GM19328 (cell line): ENCODE results near the gene ATG7.
"Not testable (repeated sequence)": the region's sequence is repeated elsewhere in the genome, so short reads cannot be mapped to it uniquely, and the experiment has no call there.

Experiments used
- ATAC-seq: cut with Tn5 transposase; IDR thresholded peaks from one replicate; pipeline ENCODE4 v1.9.1; 2021; ENCODE audit warnings: mild to moderate bottlenecking, moderate library complexity; ENCODE audit not compliant: unreplicated experiment

Gene ATG7

DNA sequence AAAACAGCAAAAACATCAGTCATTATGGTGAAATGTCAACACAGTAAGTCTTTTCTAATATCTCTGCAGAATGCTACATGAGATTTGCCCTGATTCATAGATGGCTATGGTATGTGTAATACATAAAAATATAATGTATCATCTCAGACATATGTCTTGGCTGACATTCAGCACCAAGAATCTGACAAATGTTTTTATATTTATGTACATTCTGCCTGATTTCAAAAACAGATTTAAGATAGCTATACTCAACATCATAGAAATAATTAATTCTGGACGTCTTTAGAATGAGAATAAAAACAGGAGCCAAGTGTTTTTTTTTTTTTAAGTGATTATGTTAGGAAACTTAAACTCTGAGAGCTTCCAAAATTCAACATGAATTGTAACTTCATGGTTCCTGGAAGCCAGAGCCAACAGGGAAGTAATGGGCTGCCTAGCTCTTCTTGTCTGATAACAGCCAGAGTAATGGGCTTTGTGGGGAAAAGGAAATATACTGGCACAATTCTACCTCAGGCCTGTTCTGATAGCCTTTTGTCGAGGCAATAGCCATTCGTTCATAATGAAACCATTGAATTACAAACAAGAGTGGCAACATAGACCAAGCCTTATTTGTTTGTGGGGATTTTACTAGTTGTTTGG is 187.1 kb downstream of the ATG7 start:
- no peak for ATAC-seq

DNA sequence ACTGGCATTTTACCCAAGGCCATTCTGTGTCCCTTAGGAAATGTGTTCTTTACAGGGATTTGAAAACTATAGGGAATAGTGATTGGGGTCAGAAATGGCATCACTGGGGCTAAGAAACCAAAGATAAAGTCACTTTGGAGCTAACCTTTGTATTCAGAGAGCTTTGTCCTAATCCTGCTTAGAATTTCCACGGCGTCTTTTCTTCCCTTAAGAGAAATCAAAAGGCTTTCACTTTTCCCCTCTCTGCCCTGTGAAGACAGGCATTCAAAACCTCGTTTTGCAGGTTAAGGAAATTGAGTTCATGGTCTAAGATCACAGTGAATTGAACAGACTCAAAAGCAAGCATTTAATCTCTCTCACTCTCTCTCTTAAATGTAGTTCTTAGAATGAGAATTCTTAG is 189.0 kb downstream of the ATG7 start:
- ATAC-seq = no peak

DNA sequence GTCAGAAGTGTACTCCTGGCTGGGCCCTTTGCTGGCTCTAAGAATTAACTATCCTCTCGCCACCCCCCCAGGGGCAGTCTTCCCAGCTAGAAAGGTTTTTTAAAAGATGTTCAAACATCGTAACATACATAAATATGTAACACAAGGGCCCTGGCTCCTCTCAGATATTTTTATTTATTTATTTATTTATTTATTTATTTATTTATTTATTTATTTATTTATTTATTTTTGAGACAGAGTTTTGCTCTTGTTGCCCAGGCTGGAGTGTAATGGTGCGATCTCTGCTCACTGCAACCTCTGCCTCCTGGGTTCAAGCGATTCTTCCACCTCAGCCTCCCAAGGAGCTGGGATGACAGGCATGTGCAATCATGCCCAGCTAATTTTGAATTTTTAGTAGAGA is 190.5 kb downstream of the ATG7 start:
- not testable (repeated sequence) for ATAC-seq

DNA sequence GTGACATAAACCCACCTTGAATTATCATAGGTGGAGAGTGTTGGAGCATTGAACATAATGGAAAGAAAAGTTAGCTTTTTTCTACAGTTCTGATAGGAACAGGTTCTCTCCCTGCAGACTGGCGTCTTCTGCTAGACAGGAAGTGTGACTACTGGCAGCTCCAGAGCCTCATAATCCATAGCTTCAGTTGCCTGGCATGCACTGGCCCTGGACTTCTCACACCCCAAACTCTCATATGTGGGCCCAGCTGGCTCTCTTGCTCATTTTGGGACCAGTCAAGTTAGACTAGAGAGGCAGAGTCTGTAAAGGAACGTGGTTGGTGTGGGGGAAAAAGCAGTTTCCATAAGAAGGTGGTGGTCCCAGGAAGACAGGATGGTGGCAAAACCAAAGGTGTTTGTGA is 191.4 kb downstream of the ATG7 start:
- ATAC-seq = no peak

DNA sequence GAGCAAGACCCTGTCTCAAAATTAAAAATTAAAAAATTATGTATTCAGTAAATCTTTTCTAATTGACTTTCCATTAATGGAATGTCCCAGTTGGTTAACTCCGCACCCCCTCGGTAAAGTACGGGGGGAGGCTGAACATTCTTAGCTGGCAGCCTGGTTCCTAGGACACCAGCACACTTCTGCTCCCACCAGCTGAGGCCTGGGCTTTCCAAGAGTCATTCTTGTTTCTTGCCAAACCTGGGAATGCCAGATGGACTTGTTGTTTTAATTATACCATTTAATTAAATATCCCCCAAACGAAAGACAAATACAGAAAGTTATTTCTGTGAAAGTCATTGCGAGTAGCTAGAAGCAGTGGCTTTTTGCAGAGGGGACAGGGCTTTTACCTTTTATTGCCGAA is 192.2 kb downstream of the ATG7 start:
- no peak for ATAC-seq

DNA sequence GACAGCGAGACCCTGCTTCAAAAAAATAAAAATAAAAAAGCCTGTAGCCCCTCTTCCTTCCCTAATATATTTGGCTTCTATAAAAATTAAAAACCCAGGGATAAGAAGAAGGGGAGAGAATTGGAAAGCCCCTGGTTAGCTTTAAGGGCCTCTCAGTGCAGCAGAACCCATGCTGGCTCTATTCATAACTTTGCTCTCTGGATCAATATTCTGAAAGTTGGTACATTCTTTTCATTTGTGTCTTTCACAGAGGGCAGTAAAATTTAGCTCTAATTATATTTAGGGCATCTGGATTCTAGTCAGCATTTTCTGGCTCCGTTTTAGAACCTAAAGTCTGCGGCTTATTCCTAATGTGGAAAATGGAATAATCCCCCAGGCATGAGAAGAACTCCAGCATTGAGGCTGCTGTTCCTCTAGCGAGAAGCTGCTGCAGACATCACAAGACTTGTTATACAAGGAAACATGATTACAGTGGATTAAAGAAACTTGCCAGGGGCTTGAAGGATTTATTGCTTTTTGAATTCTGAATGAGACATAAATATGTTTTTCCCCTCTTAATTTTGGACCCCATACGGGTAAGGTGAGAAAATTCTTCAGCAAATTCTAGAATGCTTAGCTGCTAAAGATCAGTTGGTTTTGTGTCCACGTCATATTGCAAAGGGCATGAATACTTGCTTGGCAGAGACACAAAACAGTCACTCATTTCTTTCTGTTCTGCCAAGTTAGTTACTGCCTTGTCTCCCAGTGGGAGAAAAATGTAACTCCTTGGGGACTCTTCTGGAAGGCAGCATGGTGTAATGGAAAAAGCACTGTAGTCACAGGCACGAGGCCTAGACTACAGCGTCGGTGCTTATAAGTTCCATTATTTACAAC is 193.8 kb downstream of the ATG7 start:
- no peak for ATAC-seq

DNA sequence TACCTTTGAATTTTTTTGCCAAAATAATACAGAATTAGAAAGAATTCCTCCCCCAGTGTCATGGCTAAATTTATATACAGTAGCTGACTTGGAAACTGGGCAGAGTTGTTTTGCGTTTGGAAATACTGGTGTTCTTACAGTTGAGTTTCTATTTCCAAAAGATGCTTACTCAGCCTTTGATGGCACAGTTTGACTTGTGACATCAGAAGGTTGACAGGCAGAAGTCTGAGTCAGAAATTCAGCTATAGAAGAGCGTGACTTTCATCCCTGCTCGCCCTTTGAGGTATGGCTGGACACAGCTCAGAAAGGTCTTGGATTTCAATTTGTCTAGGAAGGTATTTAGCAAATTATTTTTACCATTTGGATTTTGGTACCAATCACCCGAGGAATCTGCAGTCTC is 195.7 kb downstream of the ATG7 start:
- no peak for ATAC-seq

DNA sequence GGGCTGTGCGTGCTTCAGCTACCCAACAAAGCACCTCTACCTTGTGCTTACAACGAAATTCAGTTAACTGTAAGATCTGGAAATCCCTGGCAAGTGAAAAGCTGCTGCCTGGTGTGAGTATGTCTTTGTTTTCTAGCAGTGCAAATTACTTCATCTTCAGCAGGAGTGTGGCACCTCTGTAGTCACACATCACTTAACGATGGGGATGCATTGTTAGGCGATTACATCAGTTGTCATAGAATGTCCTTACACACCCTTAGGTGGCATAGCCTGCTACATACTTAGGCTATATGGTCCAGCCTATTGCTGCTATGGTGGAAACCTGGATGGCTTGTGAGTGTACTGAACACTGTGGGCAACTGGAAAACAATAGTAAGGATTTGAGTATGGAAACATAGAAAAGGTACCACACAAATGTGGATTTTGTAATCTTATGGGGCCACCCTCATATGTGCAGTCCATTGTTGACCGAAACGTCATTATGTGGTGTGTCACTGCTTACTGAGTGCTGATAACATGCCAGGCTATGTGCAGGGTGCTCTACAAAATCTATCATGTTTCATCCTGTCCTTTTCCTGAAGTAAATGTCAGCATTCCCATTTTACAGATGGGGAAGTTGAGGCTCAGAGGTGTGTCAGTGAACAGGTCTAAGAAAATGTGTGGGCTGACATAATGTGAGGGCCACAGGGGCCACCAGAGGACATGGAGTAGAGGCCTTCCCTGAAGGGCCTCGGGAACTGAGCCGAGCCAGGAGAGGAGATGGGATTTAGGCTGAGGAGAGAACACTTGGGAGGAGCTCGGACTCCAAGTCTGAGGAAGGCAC is 198.0 kb downstream of the ATG7 start:
- ATAC-seq = no peak

DNA sequence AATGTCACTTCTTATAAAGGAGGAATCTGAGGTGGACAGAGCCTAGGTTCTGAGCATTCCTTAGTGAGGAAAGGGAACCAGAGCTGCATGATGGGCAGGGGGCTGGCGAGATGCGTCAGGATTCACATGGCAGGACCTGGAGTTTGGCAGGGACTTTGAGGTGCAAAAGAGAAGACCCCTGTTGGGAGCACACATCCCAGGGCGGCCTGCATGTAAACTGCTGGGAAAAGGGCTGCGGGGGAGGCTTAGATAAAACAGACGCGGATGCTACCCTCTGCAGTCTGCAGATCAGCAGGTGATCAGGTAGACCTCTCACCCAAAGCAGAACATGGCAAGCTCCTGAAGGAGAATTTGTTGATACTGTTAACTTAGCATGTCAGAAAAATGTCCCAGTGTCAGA is 203.1 kb downstream of the ATG7 start:
- no peak for ATAC-seq

DNA sequence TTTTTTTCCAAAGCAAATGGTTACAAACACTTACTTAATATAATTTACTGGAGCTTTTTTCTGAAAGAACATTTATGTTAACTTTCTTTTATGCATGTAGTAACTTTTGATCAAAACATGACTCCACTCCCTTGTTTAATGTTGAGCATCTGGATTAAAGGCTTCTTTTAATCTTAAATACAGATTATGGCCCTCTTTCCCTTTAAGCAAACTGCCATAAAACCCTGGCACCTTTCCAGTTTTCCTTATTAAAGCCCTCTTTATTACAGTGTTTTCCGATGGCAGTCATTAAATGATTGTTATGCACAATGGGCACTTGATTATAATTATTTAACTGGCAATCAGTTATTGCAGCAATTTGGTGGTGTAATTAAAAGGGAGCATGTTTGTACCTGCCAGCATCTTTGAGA is 204.5 kb downstream of the ATG7 start:
- no peak for ATAC-seq

DNA sequence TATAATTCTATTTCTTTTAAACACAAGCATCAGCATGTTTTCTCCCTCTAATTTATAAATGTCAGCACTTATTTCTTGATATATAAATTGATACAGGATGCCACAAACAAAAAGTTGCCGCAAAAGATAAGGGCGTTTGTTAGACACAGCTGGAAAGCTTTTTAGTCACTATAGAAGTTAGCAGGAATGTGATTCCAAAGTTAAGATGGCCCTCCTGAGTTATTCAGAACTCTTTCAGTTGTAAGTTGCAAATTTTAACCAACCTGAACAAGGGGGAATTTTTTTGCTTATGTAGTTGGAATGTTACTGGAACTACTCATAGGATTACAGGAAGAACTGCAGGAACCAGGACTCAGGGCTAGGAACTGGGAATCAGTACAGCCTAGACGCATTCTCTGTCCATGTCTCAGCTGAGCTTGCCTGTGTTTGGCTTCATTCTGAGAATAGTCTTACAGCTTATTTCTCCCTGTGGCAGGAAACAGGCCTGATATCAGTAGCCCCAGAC is 205.3 kb downstream of the ATG7 start:
- ATAC-seq = no peak

DNA sequence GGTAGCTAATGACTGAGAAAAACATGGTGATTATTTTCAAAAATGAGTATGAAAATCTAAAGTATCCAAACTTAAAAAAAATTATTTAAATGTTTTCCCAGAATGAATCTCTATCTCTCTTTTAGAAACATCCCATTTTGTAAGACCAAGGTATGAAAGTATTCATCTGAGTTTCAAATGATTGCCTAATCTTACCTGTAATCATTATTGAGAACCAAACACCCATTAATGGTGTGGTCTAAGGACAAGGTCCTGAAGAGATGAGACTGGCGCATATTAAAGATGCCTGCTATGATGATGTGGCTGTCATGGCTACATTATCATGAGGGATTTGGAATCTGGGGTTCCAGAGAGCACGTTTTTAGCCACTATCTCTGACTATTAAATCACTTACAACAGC is 206.0 kb downstream of the ATG7 start:
- no peak for ATAC-seq

DNA sequence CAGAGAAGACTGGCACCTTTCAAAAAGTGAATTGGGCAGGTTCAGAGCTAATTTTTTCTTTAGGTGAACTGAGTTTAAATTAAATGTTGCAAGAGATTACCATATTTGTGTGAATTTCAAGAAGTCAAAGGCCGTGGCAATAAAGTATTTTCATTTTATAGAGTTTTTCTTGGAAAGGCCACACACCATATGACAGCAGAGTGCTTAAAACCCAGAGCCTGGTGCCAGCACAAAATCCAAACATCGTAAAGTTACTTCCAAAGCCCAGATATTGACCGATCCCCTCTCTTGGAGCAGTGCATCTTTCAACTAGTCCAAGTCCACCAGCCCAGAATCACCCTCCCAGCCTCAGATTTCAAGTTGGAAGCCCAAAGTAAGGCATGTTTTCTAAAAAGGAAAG is 207.0 kb downstream of the ATG7 start:
- no peak for ATAC-seq

DNA sequence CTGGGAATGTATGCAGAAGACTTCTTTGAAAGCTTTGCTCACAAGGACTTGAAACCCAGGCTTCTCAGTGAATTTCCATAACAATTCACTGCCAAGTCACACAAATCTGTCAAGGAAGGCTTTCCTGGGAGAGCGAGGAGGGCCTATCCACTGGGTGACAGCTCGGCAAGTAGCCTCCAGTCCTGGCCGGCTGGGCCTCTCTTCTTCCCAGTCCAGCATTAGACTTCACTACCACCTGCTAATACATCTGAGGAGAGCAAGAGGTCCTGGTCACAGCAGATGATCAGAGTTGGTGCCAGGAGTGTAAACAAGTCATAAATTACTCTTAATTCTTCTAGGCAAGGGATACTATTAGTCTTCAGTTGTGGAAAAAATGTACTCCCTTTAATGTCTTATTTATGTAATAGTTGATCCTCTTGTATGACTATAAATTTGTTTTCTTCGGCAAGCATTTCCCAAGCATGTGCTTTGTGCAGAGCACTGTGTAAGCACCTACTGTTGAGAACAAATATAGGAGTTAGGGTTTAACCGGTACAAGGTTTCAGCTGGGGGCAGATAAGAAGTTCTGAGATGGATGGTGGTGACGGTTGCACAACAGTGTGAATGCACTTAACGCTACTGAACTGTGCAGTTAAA is 208.6 kb downstream of the ATG7 start:
- no peak for ATAC-seq

DNA sequence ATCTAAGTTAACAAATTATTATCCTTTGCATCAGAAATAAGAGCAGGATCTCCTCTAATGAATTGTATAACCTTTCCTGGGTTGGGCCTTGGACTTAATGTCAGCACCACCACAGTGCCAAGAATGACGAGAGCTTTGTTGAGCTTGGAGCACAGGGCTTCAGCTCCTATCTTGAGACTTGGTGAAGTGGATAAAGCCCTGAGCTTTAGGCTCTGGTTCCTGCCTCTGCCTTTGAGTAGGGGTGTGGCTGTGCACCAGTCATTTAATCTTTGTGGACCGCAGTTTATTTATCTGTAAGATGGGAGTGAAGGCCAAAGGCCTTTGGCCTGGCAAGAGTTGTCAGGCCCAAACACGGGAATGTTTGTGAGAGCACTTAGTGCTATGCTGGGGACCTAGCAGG is 209.4 kb downstream of the ATG7 start:
- no peak for ATAC-seq

DNA sequence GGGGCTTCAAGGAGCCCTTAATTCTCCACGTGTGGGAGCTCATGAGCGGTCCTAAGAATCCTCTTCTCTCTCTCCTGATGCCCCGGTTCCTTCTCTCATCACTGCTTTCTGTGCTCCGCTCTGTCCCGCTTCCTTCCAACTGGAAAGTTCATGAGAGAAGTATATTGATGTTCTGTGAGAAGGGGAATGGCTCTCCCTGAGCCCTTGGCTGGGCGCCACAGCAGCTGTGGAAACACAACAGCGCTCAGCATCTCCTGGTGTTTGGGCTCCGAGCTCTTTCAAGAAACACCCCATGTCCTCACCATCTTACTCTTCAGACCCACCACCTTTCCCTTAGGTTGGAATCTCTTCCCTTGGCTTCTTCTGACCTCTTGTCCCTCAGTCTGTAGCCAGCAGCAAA is 209.8 kb downstream of the ATG7 start:
- ATAC-seq = no peak

DNA sequence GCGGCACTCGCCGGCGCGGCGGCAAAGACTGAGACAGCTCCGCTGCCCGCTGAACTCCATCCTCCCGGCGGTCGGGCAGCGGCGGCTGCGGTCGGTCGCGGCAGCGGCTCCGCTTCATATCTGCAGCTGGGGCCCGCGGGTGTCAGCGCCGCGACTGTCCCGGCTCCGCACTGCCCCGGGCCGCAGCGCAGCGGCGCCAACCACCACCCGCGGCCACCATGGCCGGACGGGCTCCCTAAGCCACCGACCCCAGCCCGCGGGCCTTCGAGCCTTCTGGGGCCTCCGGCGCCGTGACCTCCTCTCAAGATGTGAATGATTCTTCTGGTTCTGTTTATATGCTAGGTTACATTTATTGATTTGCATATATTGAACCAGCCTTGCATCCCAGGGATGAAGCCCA is 216.2 kb downstream of the ATG7 start:
- not testable (repeated sequence) for ATAC-seq

DNA sequence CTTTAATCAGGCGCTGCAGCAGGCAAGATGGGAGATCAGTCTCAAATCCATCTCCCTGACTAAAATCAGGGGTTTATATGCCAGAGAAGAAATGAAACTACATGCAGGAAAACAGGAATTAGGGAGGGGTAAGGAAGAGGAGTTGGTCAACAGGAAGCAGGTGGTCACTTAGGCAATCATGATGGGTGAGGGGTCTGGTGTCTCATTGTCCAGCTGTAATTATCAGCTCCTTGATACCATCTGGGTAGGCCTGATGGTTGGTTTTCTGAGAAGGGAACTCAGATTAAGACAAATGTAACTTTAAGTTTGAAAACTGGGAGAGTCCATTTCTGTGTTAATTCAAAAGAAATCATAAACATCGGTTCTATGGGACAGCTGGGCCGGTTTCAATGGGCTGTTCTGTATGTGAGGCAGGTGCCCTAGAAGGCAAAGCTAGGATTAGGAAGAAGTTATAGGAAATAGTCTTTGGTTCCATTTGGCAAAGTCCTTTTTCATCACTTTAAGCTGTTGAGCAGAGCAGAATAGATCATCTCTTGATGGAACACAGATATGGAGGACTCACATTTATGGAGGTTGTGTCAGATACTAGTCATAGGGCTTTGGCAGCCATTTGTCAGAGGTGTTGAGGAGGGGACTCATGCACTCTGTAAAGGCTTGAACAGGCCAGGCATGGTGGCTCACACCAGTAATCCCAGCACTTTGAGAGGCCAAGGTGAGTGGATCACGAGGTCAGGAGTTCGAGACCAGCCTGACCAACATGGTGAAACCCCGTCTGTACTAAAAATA is 222.1 kb downstream of the ATG7 start:
- ATAC-seq = no peak

DNA sequence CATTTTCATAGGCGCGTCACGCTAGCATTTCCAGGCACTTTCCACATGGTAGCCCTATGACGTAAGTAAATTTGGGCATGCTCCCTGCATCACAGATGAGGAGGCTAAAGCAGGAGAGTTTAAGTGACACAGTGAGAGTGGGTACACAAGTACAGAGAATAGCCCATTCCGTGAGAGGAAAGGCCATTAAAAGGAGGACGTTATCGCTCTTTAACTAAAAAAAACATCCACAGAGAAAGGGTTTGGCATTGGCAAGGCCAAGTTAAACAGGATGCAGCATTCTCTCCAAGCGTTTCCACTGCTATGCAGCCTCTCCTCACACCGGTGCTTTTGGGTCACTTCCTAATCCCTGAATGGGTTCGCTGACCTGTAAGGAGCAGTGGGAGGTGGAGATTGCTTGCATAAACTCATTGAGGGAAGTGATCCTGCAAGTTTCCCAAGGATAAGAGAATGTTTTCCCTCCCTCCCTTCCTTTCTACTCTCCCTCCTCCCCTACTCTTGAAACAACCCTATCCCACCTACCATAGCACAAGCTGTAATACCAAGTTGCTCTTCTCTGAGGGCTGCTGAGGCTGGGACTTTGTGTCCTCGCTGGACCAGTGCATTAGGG is 223.9 kb downstream of the ATG7 start:
- ATAC-seq = no peak

DNA sequence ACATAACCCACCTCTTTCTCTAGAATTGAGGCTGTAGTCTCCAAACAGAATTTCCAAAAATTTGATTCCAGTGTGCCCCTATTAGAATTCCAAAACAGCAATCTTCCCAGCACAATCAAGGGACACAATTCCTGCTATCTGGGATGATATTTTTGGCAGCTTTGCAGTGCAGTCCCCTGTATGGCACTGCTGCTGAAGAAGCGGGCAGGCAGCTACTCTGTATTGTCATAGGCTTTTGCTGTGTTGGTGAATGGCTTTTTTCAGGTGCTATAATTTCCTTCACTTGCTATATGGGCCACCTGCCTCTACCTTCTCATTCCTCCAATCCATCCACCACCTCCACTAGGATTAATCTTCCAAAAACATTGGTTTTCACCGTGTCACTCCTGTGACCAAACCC is 226.0 kb downstream of the ATG7 start:
- ATAC-seq = no peak
